ENCODE data around the gene BRSK2.

The BRSK2 gene

GRCh38 chr11:1377231-1377780 lies 12.4 kb upstream of the BRSK2 start:
- DNase-seq = no peak

DNA sequence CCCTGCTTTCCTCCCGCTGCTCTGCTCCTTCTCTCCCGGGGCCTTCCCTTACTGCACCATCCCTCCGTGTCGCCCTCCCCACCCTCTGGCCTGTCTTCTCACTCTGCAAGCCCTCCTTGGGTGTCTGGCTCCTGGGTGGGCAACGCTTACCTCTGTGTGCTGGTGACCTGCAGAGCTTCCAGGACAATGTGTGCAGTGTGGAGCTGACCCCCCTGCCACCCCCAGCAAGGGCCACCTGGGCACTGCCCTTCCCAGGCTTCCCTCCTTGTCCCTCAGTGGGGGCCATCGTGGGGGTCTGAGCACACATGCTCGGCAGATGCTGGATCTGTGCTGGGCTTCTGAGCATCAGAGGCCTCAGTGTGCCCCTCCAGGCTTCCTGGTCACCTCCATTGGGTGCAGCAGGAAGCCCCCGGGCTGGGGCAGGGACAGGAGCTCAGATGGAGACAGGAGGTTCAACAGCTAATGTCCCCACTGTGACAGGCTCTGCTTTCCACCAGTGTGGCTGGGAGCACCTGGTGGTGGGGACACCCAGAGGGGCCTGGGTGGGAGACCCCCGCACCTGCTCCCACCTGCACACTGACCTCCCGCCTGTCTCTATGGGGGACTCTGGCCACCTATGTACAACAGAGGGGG lies 7.8 kb upstream of the BRSK2 start:
- DNase-seq = no peak

GRCh38 chr11:1382429-1382828 lies 7.3 kb upstream of the BRSK2 start:
- DNase-seq = no peak

DNA sequence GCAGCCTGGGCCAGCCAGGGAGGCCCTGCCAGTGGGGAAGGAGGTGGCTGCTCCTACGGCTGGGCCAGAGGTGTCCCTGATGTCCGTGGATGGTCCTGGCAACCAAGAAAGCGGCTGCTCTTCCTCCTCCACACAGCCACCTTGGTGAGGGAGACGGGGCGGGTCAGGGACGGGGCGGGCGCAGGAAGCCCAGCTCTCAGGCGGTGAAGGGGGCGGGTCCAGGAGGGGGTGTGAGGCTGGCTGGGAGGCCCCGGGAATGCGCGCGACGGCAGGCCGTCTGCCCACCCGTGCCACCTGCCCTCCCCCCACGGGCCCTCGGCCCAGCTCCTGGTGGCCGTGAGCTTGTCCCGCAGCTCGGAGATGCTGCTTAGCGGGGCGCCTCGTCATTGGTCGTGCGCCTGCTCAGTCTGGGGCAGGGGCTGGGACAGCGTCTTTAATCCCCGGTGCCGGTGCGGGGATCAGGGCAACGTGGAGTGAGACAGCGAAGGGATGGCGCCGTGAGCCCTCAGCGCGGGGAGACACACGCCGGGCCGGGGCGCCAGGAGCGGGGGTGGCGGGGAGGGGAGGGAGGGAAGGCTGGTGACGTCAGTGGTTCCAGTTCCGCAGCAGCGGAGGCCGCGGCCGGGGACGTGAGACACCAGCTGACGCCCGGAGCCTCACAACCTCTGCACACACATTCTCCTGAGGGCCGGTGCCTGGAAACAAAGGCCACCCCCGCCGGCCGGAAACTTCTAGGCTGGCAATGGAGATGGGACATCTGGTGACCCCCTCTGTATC lies 6.7 kb upstream of the BRSK2 start:
- peak; percentile 42 for DNase-seq

- peak; percentile 8 for DNase-seq
These were observed 5.3 kb upstream of the BRSK2 start for GRCh38 chr11:1384199-1384970.

DNA sequence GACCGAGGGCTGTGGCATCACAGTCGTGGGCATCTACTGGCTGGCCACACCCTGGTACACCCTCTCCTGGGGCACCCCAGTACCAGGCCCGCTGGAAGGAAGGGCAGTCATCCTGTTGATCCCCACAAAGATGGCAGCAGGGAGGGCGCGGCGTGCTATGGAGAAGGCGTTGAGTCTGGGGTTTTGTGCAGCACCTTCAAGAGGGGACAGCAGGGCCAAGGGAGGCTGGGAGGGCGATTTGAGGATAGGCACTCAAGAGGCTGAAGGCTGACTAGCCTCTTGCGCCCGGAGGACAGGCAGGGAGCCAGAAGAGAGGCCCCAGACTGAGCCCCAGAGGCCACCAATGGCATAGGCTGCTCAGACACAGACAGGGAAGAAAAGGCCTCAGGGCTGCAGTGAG lies 2.2 kb upstream of the BRSK2 start:
- no peak for DNase-seq

- DNase-seq = no peak
These were observed 1.6 kb upstream of the BRSK2 start for GRCh38 chr11:1387961-1388762.

- DNase-seq = peak; percentile 5
These were observed 1.0 kb upstream of the BRSK2 start for GRCh38 chr11:1388763-1389102.

DNA sequence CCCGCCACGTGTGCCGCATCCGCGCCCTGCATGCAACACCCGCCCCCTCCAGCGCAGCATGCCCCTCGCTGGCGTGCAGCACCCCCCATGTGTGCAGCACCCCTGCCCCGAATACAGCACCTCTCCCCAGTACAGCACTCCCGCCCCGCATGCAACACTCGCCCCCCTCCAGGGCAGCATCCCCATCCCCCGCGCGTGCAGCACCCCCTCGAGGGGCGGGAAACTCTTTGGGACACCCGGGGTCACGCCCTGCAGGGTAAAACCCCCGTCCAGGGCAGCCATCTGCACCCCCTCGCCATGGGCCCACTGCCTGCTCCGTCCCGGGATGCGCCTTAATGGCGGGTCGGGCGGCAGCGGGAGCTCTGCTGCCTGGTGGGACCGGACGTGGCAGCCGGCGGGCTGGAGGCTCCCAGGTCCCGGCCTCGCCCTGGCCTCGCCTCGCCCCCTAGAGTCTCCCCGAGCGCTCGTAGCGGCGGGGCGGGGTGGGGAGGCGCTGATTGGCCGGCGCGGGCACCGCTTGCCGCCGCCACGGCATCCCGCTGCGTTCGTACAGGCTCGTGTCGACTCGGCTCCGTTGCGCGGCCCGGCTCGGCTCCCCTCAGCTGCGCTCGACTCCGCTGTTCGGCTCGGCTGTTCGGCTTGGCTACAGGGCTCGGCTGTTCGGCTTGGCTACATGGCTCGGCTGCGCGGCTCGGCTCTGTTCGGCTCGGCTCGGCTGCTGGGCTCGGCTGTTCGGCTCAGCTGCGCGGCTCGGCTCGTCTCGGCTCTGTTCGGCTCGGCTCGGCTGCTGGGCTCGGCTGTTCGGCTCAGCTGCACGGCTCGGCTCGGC lies 417 bp upstream of the BRSK2 start:
- DNase-seq = peak; percentile 94

DNA sequence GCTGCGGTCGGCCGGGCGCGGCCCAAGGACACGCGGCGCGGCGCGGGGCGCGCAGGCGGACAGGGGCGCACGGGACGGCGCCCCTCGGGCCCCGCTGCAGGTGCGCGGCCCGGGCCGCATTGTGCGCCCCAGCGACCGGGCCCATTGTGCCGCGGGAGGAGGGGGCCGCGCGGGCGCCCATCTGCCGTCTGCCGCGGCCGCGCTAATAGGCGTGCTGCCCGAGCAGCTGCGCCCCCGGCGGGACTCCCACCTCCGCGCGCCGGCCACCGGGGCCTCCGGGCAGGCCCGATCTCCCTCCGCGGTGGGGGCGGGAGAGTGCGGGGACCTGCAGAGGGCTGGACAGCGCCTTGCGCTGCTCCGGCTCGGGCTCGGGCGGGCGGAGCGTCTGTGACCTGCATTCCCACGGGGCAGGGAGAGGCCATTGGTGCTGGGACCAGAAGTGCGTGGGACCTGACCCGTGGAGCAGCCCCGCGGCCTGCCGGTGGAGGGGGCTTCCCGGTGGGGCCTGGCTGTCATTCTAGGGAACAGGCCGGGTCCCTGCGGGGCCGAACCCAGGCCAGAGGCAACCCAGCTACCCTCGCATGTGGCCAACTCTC lies 933 bp downstream of the BRSK2 start:
- DNase-seq = no peak

- no peak for DNase-seq
These were observed 1.7 kb downstream of the BRSK2 start for GRCh38 chr11:1391165-1392075.

DNA sequence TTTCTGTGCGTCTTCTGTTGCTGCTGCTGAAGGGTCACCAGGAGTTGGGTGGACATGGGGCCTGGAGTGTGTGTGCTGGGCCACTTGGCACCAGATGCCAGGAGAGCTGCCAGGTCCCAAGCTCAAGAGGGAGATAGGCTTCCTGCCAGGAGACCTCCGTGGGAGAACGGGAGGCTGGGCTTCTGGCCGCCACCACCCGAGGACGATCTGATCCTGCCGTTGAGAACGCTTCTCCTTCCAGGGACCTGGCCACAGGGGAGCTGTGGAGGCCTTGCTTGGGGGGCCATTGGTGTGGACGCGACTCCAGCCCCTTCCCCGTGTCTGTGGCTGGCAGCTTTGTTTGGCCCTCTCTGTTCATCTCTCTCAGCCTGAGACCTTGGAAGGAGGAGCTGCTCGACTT lies 2.4 kb downstream of the BRSK2 start:
- DNase-seq = no peak

- DNase-seq = no peak
These were observed 2.8 kb downstream of the BRSK2 start for GRCh38 chr11:1392561-1392960.

DNA sequence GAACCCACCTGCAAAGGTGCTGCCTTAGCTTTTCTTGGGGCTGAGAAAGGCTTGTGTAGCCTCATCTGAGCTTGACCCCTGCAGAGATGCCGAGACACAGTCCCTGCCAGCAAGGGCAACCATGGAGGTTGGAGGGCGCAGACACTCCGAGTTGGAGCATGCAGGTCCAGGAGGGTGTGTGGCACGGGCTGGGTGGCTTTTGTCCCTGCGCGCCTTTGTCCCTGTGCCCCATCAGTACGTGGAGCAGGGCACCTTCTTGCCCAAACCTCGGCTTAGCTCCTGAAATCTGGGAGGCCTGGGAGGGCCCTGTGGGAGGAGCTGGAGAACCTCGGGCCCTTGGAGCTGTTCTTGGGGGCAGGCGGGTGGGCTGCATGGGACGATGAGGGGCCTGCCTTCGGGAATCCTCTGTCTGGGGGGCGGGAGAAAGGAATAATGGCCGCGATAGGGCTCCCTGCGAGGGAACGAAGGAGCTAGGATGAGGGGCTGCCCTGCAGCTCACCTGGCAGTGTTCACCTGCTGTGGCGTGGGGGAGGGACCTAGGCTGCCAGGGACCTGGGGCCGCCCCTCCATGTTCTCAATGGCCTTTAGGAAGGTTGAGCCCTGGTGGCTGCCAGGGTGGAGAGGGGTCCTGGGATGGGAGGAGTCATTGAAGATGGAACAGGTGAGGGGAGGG lies 3.4 kb downstream of the BRSK2 start:
- DNase-seq = no peak

GRCh38 chr11:1394936-1395772 lies 5.4 kb downstream of the BRSK2 start:
- no peak for DNase-seq

GRCh38 chr11:1395773-1396374 lies 6.1 kb downstream of the BRSK2 start:
- no peak for DNase-seq

- no peak for DNase-seq
These were observed 6.7 kb downstream of the BRSK2 start for GRCh38 chr11:1396375-1396841.

GRCh38 chr11:1397146-1397861 lies 7.6 kb downstream of the BRSK2 start:
- no peak for DNase-seq
